GM19395 (cell line): ENCODE results near the gene UPP2.

Source experiments
- ATAC-seq: cut with Tn5 transposase; IDR thresholded peaks from one replicate; pipeline ENCODE4 v1.9.1; 2021; ENCODE audit warnings: mild to moderate bottlenecking, moderate library complexity; ENCODE audit not compliant: unreplicated experiment

The UPP2 gene

GRCh38 chr2:158101384-158101926 lies at the start of gene UPP2:
Gene UPP2, plus strand, starts transcription at chr2:158101876. Its CDS starts 188 bp downstream, at chr2:158102064.
- ATAC-seq, result no peak

- no peak for ATAC-seq
These were observed 48.9 kb upstream of the UPP2 start for GRCh38 chr2:158052761-158053160.

DNA sequence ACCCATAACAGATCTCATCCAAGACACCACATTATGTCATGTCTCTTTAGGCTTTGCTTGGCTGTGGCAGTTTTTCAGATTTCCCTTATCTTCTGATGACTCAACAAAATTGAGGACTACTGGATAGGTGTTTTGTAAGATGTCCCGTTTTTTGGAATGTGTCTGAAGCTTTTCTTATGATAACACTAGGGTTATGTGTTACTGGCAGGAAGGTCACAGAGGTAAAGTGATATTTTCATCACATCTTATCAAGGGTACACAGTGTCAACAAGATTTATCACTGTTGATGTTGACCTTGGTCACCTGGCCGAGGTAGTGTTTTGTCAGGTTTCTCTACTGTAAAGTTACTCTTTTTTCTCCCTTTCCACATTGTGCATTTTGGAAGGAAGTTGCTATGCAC lies 44.8 kb upstream of the UPP2 start:
- no peak for ATAC-seq

DNA sequence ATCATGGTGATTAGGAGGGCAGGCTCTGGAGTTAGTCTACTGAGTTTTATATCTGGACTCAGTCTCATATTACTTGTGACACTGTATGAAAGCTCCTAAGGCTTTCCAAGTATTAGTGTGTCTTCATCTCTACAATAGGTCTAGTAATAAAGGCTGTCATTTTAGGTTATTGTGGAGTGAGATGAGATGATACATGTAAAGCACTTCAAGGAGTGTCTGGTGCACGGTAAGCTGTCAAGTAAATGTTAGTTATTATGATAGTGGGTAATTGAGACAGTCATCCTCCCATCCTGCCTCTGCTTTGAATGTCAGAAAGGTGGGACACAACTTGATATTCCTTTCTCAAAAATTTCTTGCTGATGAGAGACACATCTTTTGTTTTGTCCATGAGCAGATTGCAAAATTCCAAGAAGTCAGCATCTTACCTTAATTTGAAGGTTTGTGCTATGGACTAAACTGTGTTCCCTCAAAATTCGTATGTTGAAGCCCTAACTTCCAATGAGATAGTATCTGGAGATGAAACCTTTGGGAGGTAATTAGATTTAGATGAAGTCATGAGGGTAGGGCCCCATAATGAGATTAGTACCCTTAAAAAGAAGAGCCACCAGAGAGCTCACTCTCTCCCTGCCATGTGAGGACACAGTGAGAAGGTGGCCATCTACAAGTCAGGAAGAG lies 41.4 kb upstream of the UPP2 start:
- no peak for ATAC-seq

GRCh38 chr2:158060835-158061435 lies 40.7 kb upstream of the UPP2 start:
- ATAC-seq, result no peak

- ATAC-seq, result no peak
These were observed 39.9 kb upstream of the UPP2 start for GRCh38 chr2:158061763-158062162.

GRCh38 chr2:158066046-158066713 lies 35.5 kb upstream of the UPP2 start:
- no peak for ATAC-seq

GRCh38 chr2:158071018-158071417 lies 30.7 kb upstream of the UPP2 start:
- no peak for ATAC-seq

GRCh38 chr2:158072361-158072760 lies 29.3 kb upstream of the UPP2 start:
- no peak for ATAC-seq

DNA sequence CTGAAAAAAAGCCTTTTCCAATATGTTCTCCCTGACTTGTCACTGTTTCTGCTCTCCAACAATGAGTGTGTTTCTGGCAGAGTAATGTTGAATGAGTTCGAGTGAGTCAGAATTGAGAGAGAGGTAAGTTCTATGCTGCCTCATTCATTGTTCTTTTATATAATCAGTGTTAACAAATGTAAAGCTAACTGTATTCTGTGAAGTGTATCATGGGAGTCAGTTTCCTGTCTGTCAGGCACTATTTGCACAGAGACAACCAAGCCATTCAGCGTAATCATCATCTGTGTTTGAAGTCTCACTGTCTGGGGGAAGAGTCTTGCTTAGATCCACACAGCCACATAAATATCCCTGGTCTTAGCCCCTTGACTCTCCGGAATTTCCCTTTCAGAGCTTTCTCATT lies 22.0 kb upstream of the UPP2 start:
- ATAC-seq, result no peak

DNA sequence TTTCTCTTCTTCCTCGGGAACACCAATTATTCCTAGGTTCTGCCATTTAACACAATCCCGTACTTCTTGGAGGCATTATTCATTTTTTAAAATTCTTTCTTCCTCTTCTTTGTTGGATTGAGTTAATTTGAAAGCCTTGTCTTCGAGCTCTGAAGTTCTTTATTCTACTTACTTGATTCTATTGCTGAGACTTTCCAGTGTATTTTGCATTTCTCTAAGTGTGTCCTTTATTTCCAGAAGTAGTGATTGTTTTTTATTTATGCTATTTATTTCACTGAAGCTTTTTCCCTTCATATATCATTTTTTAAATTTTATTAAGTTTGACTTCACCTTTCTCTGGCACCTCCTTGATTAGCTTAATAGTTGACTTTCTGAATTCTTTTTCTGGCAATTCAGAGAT lies 13.6 kb upstream of the UPP2 start:
- no peak for ATAC-seq

DNA sequence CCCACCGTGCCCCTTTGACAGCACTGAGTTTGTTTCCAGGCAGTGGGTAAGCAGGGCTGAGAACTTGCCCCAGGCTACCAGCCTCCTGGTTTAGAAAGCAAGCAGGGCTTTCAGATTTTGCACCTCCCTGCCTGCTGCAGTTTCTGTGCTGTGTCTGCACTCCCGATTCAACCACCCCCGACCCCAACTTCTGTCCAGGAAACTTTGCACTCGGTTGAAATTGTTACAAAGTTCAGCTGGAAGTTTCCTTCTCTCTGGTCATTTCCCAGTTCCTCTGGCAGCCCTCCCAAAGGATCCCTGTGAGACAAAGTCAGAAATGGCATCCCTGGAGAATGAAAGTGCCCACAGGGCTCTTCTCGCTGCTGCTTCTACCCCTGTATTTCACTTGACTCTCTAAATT lies 12.4 kb upstream of the UPP2 start:
- ATAC-seq, result no peak

DNA sequence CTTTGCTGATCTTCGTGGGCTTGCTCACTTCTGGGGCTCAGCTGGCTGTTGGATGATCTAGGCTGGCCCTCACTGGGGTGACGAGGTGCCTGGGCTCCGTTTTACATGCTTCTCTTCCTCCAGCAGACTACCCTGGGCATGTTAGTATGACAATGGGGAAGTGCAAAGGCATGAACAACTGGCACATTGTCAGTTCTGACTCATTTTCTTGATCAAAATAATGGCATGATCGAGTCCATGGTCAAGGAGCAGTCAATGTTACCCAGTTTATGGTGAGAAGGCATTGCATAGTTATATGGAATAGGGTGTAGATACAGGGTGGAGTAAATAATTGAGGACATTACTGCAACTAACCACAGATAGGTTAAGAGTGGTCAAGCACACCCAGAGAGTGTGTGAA lies 10.0 kb upstream of the UPP2 start:
- no peak for ATAC-seq

GRCh38 chr2:158094487-158095092 lies 7.1 kb upstream of the UPP2 start:
- ATAC-seq, result no peak

GRCh38 chr2:158095269-158095668 lies 6.4 kb upstream of the UPP2 start:
- ATAC-seq, result no peak

DNA sequence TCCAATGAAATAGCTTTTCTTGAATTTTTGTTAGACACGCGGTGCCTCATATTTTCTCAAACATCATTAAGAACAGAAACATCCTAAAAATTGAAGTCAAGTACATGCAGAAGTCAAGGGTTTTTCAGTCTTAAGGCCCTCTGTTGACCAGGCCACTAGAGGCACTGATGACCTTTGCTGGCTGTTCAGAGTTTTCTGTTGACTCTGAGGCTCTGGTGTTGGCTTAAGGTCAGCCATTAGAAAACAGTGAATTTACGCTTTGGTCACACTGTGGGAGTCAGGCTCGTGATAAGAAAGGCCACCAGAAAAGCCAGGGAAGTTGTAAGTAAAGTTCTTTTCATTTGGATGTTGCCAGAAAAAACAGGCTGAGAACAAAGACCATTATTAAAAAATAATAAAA lies 5.8 kb upstream of the UPP2 start:
- no peak for ATAC-seq

GRCh38 chr2:158097481-158097880 lies 4.2 kb upstream of the UPP2 start:
- ATAC-seq, result no peak

DNA sequence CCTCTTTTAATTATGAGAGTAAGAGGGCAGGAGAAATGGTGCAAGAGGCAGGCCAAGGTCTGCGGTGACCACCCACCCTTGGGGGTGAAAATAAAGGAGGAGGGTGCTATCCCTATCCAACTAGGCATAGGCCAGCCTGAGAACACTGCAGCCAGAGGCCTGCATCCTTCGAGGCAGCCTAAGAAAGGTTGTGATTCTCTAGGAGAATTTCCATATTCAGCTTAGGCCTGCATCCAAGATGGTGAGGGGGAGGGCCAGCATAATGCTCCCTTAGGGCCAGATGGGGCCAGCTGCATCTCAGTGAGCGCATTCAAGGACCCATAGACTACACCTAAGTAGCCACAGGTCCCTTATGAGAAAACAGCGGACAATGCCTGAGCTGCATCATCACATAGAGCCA lies 3.5 kb upstream of the UPP2 start:
- no peak for ATAC-seq

DNA sequence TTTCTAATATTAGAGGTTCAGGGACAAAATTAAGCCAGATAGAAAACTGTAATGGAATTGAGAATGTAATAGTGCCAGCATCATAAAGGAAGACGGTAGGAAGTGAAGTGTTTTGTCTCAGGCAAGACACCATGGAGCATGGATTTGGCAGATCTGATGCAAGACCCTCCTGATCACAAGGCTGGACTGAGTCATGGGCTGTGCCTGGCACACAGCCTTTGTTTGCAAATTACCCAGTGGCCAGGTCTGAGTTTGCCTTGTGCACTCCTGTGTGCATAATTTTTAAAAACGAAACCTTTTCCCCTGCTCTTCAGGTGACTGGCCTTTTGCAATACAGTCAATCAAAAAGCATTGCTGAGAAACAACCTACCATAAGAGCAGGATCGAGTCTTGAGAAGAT lies 2.0 kb upstream of the UPP2 start:
- ATAC-seq, result no peak

DNA sequence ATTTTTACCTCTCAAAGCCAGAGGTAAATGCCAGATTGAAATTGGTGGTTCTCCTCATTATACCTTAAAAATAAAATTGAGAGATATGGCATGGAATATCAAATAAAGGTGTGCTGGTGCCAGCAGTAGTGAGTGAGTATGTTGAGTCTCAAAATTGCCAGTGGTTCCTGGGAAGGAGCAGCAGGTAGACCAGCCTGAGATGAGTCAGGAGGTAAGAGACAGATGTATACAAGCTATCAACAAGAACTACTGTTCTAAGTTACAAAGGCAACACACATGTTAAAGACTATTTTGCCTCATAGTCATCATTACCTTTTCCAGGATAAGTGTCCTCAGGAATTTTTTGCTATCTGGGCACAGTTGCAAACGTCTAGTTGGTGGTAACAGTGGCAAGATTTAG lies 1.3 kb upstream of the UPP2 start:
- ATAC-seq, result no peak

DNA sequence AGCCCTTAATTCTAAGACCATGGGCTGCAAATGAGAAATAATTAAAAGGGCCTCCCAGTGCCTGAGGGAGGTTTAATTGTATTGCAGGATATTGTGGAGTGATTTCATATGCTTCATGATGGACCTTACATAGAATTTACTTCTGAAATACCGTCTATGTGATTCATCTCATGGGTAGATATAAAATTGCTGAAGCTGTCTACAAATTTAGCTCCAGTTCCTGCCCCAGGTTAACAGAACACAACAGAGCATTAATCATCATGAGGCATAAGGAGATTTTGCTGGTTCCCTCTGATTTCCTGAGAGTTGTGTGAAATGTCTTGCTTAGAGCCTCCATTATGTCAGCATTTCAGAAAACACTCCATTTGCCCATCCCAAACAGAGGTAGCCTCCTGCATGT lies 770 bp downstream of the UPP2 start:
- ATAC-seq, result no peak
